Stomach (tissue), 9 donors: ENCODE results near the gene PGBD5. TPM values are rescaled to one million over a fixed set of nuclear protein-coding genes. Genes with fewer than 3 reads are reported as not detected.

Experiments
- DNase-seq, 2 donors: peaks; one replicate each; pipeline versions ENCODE4 v3.0.0 to v3.0.0-alpha.2; 2013 to 2019
- H3K27ac ChIP-seq, 5 donors: fragments of 200-600 bp in 4 of 5; sonication (generic) in 4 of 5; one replicate each; pipeline ENCODE4 v1.5.1; 2013 to 2019; ENCODE audit warnings: mild to moderate bottlenecking in 1 of 5, moderate library complexity in 1 of 5
- H3K27me3 ChIP-seq, 3 donors: fragments of 200-600 bp; sonication (generic); one replicate each; pipeline ENCODE4 v1.5.1; 2017 to 2019; ENCODE audit warnings: mixed run types in 1 of 3
- H3K36me3 ChIP-seq, 4 donors: fragments of 200-600 bp; sonication (generic); 1 replicate in 3 of 4; 2 replicates in 1 of 4; pipeline ENCODE4 v1.5.1; 2016 to 2019
- H3K4me1 ChIP-seq, 4 donors: fragments of 200-600 bp; sonication (generic); one replicate each; pipeline ENCODE4 v1.5.1; 2016 to 2019
- H3K4me3 ChIP-seq, 4 donors: fragments of 200-600 bp; sonication (generic) in 3 of 4; one replicate each; pipeline ENCODE4 v1.5.1; 2016 to 2019; ENCODE audit warnings: mild to moderate bottlenecking in 1 of 4
- H3K9me3 ChIP-seq, 4 donors: fragments of 200-600 bp; sonication (generic); one replicate each; pipeline ENCODE4 v1.5.1; 2016 to 2019
- EP300 ChIP-seq: sonication (generic); formaldehyde crosslinking; IDR thresholded peaks from one replicate; pipeline ENCODE4 v1.6.1; 2017; ENCODE audit warnings: antibody characterized with exemption
- POLR2A ChIP-seq, 4 donors: fragments of 450-650 bp; IDR thresholded peaks; one replicate each; pipeline ENCODE4 v1.6.1; 2016; ENCODE audit warnings: antibody characterized with exemption in 4 of 4, control low read depth in 2 of 4, mild to moderate bottlenecking in 1 of 4, moderate library complexity in 1 of 4
- POLR2AphosphoS5 ChIP-seq, 3 donors: sonication (generic); formaldehyde crosslinking; IDR thresholded peaks; one replicate each; pipeline ENCODE4 v1.6.1; 2016; ENCODE audit warnings: antibody characterized with exemption in 3 of 3
- WGBS, 5 donors: extraction: QIAGEN DNeasy Blood & Tissue Kit in 3 of 5; methylation state at CpG; one replicate each; pipeline versions ENCODE4 v1.1.5 to v1.1.7; 2013 to 2018; 5-methylcytosine and 5-hydroxymethylcytosine counted together
- intact Hi-C: fragments of 100-400 bp; cut with DNase I; formaldehyde crosslinking; loops from one replicate; pipeline ENCODE4 v1.15.1; 2023; ENCODE audit warnings: low total_unique reads
- polyA plus RNA-seq, 3 donors: library from polyadenylated mRNA; stranded (reverse); fragments of 200-250 nt; gene quantifications; one replicate each; pipeline ENCODE4 v1.2.3, GENCODE V29; 2013
- total RNA-seq, 5 donors: library from RNA; depleted of rRNA; stranded (reverse); fragments of >200 nt; gene quantifications; one replicate each; pipeline versions ENCODE4 v1.1.0 to v1.2.3, GENCODE V29; 2014 to 2016
- TF ChIP-seq, protein P1 (sequence below), 7 experiments: fragments of 450-650 bp in 4 of 7; fragments of 200-600 bp in 3 of 7; sonication (generic) in 3 of 7; IDR thresholded peaks; one replicate each; pipeline ENCODE4 v1.5.1; 2016 to 2019; ENCODE audit warnings: antibody characterized with exemption in 7 of 7, control low read depth in 2 of 7, mild to moderate bottlenecking in 1 of 7
- donor health status: healthy with polysubstance abuse.
- donor health status: Bipolar disorder and iron deficiency.
- donor health status: healthy.

PGBD5 gene
- total and polyA plus RNA-seq, 8 donors = under 0.01 to 1.2 (median 0.34) TPM

DNA sequence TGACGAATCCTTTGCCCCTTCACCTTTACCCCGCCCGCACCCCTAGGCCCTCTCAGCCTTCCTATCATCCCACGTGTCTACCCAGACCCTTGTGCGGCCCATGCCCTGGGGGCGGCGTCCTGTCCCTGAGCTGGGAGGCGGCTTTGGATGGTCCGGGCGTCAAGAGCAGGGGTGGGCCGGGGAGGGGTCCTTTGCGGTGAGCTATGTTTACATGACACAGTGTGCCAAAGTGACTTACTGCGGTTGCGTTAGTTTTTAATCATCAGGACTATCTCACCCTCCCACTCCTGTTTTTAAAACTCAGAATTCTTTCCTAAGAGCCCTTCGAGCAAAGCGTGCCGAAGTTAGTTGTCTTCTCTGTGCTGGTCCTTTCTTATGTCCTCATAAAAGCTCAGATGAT is 144.6 kb downstream of the PGBD5 start:
- no peak for DNase-seq
- no peaks in the 10 kb centered on the region for H3K9me3 ChIP-seq
- no peak overlapping the region for H3K4me3 ChIP-seq
- TF ChIP-seq POLR2AphosphoS5 (IDR thresholded peaks at IDR 0.05) (no peak), EP300 (no peak), POLR2A (IDR thresholded peaks at IDR 0.05) (no peak)
- TF ChIP-seq, protein P1, sequence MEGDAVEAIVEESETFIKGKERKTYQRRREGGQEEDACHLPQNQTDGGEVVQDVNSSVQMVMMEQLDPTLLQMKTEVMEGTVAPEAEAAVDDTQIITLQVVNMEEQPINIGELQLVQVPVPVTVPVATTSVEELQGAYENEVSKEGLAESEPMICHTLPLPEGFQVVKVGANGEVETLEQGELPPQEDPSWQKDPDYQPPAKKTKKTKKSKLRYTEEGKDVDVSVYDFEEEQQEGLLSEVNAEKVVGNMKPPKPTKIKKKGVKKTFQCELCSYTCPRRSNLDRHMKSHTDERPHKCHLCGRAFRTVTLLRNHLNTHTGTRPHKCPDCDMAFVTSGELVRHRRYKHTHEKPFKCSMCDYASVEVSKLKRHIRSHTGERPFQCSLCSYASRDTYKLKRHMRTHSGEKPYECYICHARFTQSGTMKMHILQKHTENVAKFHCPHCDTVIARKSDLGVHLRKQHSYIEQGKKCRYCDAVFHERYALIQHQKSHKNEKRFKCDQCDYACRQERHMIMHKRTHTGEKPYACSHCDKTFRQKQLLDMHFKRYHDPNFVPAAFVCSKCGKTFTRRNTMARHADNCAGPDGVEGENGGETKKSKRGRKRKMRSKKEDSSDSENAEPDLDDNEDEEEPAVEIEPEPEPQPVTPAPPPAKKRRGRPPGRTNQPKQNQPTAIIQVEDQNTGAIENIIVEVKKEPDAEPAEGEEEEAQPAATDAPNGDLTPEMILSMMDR (IDR thresholded peaks at IDR 0.05) = no peak
- no peaks in the 10 kb centered on the region for H3K27me3 ChIP-seq
- 60 to 85% (median 76%) methylated on average over 17 of the region's 17 CpGs for WGBS, 5 donors
- intact Hi-C loops = no loop called here
- H3K27ac ChIP-seq = no peak overlapping the region
- H3K4me1 ChIP-seq = peaks cover 0 to 22% (median 7%) of the 10 kb centered on the region in 4 donors
- peaks cover 22 to 75% (median 52%) of the 10 kb centered on the region in 4 donors for H3K36me3 ChIP-seq

DNA sequence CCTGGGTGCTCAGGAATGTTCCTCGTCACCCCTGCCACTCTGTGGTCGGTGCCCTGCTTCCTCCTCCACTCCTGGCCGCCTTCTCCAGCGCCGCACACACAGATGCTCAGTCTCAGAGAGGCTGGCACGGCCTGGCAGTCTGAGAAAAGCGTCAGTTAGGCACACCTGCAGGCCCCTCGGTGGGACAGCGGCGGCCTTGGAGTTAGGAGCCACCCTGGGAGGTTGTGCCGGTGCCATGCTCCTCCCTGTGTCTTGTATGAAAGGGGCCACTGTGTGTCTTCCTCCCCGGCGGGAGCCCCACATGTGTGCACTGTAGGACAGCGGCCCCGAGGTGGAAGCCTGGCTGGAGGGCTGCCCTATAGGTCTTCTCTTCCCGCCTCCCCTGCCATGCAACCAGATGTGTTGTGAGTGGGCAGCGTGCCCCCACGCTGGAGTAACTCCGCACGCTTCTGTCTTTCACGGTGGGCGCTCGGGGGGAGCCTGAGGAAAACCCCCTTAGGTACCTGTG is 145.2 kb downstream of the PGBD5 start:
- Histone ChIP-seq H3K9me3 (no peaks in the 10 kb centered on the region), H3K27me3 (no peaks in the 10 kb centered on the region), H3K36me3 (peaks cover 28 to 81% (median 58%) of the 10 kb centered on the region in 4 donors), H3K4me1 (peaks cover 0 to 22% (median 7%) of the 10 kb centered on the region in 4 donors), H3K4me3 (no peak overlapping the region), H3K27ac (no peak overlapping the region)
- TF ChIP-seq EP300 = no peak
- TF ChIP-seq POLR2AphosphoS5 (IDR thresholded peaks at IDR 0.05) = no peak
- no peak for TF ChIP-seq POLR2A (IDR thresholded peaks at IDR 0.05)
- TF ChIP-seq, protein P1 (IDR thresholded peaks at IDR 0.05) = no peak
- DNase-seq = no peak
- WGBS, 5 donors = 79 to 90% (median 88%) methylated on average over 13 to 23 of the region's 23 CpGs
- intact Hi-C loops = no loop called here

DNA sequence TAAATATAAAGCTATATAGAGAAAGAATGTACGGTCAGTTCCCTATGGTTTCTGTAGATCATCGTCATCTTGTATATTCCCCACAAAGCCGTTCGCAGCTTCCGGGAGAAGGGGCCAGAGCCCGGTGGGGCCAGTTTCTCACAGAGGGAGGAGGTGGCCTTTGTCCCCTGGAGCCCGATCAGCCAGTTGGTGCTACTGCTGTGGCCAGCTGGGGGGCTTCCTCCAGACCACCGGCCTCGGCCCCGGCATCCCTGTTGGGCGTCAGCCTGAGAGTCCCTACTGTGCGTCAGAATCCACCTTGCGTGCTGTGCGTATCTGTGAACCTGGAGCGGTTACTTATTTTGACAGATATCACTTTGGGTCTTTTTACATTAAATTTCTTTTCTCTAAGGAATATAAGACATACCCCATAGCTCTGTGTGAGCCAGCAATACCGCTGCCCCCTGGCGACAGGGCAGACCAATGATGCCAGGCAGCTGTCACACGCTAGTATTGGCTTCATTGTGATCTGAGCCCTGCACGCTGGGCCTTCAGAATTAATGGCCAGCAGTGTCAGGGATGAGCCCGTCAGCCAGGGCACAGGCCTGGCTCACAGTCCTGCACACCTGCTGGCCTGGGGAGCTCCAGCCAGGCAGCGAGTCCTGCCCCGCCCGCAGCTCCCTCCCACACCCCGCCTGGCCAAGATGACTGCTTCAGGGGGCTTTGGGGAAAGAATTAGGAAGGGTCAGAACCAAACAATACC is 145.9 kb downstream of the PGBD5 start:
- TF ChIP-seq EP300 (no peak), POLR2AphosphoS5 (IDR thresholded peaks at IDR 0.05) (no peak), POLR2A (IDR thresholded peaks at IDR 0.05) (no peak)
- TF ChIP-seq, protein P1 (IDR thresholded peaks at IDR 0.05) = no peak
- H3K27ac ChIP-seq = no peak overlapping the region
- intact Hi-C loops = no loop called here
- peaks cover 0 to 22% (median 7%) of the 10 kb centered on the region in 4 donors for H3K4me1 ChIP-seq
- H3K27me3 ChIP-seq = no peaks in the 10 kb centered on the region
- 90 to 95% (median 91%) methylated on average over 23 to 24 of the region's 24 CpGs for WGBS, 5 donors
- no peak for DNase-seq
- H3K4me3 ChIP-seq = no peak overlapping the region
- peaks cover 29 to 88% (median 65%) of the 10 kb centered on the region in 4 donors for H3K36me3 ChIP-seq
- no peaks in the 10 kb centered on the region for H3K9me3 ChIP-seq

DNA sequence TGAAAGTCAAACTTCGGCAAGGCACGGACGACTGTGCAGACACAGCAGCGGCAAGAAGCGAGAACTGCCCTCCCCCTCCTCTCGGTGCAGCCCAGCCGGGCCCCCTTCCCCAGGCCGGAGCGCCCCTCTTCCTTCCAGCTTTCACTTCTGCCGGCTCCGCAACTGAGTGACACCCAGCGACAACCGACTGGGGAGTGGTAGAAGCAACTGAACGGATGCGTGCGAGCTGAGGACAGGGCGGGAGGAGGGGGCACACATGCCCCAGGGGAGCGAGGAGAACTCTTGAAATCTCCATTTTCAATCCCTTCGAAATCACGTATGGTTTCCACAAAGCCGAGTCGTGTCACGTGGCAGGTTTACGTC is 146.6 kb downstream of the PGBD5 start:
- TF ChIP-seq, protein P1 (IDR thresholded peaks at IDR 0.05) = no peak
- no peak for TF ChIP-seq POLR2AphosphoS5 (IDR thresholded peaks at IDR 0.05)
- no peak for TF ChIP-seq EP300
- no peak for TF ChIP-seq POLR2A (IDR thresholded peaks at IDR 0.05)
- intact Hi-C loops = loop anchor here (10.0 kb wide), 1 partner anchor 195 kb away; no protein-coding TSS in a partner anchor
- 93 to 96% (median 94%) methylated on average over 24 of the region's 24 CpGs for WGBS, 5 donors
- H3K4me3 ChIP-seq = no peak overlapping the region
- H3K27ac ChIP-seq = no peak overlapping the region
- no peaks in the 10 kb centered on the region for H3K9me3 ChIP-seq
- H3K36me3 ChIP-seq = peaks cover 32 to 93% (median 71%) of the 10 kb centered on the region in 4 donors
- H3K4me1 ChIP-seq = peaks cover 0 to 22% (median 7%) of the 10 kb centered on the region in 4 donors
- no peaks in the 10 kb centered on the region for H3K27me3 ChIP-seq
- no peak for DNase-seq
